HG03565 (cell line): Measurements from ENCODE around the gene OR10AD1.
A peak's percentile ranks its signal among the peaks of the same experiment; 100 is the strongest.
"Not testable (repeated sequence)": the region's sequence is repeated elsewhere in the genome, so short reads cannot be mapped to it uniquely, and the experiment has no call there.

ENCODE experiments used
- ATAC-seq: cut with Tn5 transposase; IDR thresholded peaks from one replicate; pipeline ENCODE4 v1.9.1; 2021; ENCODE audit warnings: mild to moderate bottlenecking, moderate library complexity; ENCODE audit not compliant: unreplicated experiment

OR10AD1 gene

DNA sequence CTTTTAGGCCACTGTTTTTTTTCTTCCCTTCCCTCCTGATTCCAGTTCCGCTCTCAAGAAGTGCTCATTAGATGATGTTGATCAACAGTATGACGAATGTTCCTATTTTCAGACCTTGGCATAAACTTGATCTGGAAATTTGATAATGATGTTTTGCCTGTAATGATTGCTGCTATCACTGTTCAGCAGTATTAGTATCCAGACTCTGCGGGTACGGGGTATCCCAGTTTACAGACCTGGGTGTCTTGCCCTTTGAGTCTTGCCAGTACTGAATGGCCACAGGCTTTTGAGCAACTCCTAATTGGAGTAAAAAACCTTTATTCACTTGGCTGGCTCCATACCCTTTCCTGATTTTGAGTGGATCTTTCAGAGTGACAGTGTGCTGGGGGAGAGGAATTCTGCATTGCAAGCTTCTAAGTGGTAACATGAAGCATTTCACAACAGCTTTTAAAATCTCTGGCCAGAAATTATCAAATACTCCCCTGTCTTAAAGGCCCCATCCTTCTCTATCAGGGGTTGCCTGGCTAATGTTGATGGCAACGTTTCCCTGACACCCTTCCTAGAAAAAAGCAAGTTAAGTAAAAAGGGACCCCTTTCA, 39.8 kb downstream of the OR10AD1 start:
- no peak for ATAC-seq

DNA sequence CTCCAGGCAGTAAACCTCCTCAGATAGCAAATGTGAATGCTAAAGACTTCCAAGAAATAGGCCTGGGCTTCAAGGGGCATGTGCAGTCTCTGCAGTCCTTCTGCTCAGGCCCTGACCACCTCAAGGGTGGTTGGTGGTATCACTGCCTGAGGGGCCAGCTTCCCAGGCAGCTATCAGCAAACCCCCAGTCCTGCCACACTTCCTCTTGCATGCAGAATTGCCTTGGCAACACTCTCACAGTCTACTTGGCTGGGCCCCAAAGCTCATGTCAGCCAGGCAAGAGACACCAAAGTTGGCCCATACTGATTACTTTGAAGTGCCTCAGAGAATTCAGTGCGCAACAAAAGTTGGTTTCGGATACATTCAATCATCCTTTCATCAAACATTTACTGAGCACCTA, 42.3 kb downstream of the OR10AD1 start:
- no peak for ATAC-seq

DNA sequence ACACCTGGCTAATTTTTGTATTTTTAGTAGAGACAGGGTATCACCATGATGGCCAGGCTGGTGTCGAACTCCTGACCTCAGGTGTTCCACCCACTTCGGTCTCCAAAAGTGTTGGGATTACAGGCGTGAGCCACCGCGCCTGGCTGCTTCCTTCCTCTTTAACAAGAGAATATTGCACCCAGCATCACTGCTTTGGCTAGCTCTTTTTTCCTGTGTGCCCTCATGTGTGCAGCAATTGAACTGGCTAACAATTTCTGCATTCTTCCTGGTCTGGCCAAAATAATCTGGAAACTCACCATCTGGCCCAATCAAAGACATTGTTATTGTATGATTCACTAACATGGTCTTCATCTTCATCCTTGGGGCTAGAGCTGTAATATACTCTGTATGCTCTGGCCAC, 43.0 kb downstream of the OR10AD1 start:
- no peak for ATAC-seq

DNA sequence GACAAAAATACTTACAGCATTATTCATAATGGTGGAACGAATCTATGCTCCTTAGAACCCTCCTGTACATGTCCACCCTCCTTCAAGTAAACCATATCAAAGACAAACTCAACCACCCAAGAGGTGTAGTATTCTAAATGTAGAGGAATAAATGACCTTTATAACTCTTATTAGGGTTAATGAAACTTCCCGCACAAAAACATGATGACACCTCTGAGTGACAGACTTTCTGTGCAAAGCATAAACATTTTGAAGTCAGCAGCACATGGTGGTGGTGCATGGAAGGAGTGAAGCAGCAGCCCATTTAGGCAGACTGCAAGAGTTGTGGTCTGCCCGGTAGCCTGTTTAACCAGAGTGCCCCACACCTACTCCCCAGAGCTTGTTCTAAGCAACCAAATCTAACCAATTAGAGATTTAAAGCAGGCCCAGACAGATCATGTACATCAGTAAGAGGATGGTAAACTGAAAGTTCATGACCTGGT, 45.2 kb downstream of the OR10AD1 start:
- ATAC-seq: no peak

DNA sequence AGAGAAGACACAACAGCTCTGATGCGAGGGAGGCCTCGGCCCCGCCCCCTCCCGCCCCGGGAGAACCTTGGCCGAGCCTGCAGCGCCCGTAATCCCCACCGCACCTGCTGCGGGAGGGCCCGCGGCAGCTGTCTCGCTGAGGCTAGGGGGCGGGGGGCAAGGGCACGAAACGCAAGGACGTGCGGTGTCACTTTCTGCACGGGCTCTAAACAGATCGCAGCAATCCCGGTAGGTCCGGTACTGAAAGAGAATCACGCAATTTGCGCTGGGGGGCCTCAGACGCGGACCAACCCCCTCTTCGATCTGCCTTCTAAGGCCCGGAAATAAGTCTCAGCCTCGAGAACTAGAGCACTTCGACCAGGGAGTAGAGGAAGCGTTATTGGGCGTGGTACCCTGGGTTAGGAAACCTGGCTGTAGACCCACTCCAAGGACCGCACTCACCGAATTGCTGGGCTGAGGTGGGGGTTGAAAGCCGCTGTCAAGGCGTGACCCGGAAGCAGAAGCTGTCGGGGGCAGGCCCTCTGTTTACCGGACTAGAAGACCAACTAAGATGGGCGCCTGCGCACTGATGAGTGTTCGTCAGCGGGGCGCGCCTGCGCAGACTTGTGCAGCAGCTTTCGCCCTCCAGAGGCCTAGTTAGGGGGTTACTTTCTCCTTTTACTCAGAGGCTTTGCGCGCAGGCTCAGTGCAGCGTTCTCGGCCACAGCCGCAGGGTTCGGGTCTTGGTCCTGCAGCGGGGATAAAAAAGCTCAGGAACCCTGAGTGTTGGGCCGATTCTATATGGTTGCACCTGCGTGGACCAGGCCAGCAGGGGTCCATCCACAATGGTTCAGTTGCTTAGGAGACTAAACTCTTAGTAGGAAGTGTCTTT, 45.8 kb downstream of the OR10AD1 start, which contains the start of gene ASB8:
ASB8 (minus strand) TSS at position 498 of the 871 bp plus-strand sequence. CDS start 4,019 bp downstream, outside the sequence.
- ATAC-seq: peak; percentile 85

DNA sequence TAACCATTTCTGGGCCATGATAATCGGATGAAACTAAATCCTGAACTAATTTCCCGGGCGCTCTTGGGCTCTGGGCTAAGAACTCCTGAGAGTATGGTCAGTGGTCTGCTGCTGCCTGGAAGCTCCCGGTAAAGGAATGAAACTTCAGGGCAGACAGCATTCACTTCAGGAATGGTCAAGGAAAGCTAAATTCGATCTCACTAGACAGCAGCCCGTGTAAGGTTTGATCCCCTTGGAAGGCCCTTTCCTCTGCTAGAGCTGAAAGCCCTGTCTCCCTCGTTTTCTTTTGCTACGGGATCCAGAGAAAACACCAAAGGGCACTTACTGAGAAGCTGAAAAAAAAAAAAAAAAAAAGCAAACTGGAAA, 46.5 kb downstream of the OR10AD1 start:
- no peak for ATAC-seq

DNA sequence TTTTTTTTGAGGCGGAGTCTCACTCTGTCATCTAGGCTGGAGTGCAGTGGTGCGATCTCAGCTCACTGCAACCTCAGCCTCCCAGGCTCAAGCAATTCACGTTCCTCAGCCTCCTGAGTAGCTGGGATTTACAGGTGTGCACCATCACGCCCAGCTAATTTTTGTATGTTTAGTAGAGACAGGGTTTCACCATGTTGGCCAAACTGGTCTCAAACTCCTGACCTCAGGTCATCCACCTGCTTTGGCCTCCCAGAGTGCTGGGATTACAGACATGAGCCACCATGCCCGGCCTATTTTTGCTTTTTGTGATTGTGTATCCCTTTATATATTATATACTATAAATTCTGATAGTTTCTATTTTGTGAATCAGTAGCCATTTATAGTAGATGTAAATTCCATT, 47.3 kb downstream of the OR10AD1 start:
- ATAC-seq: not testable (repeated sequence)
